A549 (cell line): Measurements from ENCODE around the gene TAF4B. TPM values are rescaled to one million over a fixed set of nuclear protein-coding genes. Genes with fewer than 3 reads are reported as not detected.

Experiments
- ATAC-seq, 2 experiments: fragments of 200-7000 bp in 1 of 2; fragments of >200 bp in 1 of 2; cut with Nextera tagmentation in 1 of 2; cut with Tn5 transposase in 1 of 2; 3 replicates each; pipeline versions ENCODE4 v1.8.0 to v1.9.1; 2018 to 2020; ENCODE audit warnings: mild to moderate bottlenecking in 1 of 2, moderate library complexity in 1 of 2
- CTCF ChIA-PET: fragments of 300-600 bp; sonication (Branson Sonifier 250); formaldehyde crosslinking; extraction: SDS; loops from one replicate; lab custom pipeline; 2021; ENCODE audit warnings: antibody characterized with exemption, inconsistent platforms; lab: Yijun Ruan, JAX
- POLR2A ChIA-PET: fragments of 350-600 bp; formaldehyde crosslinking; extraction: SDS; loops from one replicate; lab custom pipeline; 2021; ENCODE audit warnings: antibody characterized with exemption, inconsistent platforms; lab: Yijun Ruan, JAX
- DNase-seq, 2 experiments: peaks; one replicate each; pipeline versions ENCODE4 v3.0.0 to v3.0.0-alpha.2; 2011 to 2016; ENCODE audit warnings: low read depth in 1 of 2, low spot score in 1 of 2
- FAIRE-seq: peaks from 2 replicates; lab custom pipeline; 2011; peaks lifted over from hg19 to GRCh38; lab: Jason Lieb, UNC
- H3K27ac ChIP-seq, 2 experiments: fragments of >200 bp; sonication (Bioruptor Twin); formaldehyde crosslinking; 3 replicates each; pipeline ENCODE4 v1.5.1; 2016 to 2017
- H3K4me1 ChIP-seq: fragments of >200 bp; sonication (Bioruptor Twin); formaldehyde crosslinking; 3 replicates; pipeline ENCODE4 v1.6.1; 2016
- H3K4me2 ChIP-seq: fragments of >200 bp; sonication (Bioruptor Twin); formaldehyde crosslinking; 3 replicates; pipeline ENCODE4 v1.6.1; 2016
- H3K4me3 ChIP-seq: fragments of >200 bp; sonication (Bioruptor Twin); formaldehyde crosslinking; 3 replicates; pipeline ENCODE4 v1.5.1; 2016
- H3K9me3 ChIP-seq: fragments of >200 bp; sonication (Bioruptor Twin); formaldehyde crosslinking; 3 replicates; pipeline ENCODE4 v1.6.1; 2016
- FOSB ChIP-seq: fragments of 250-450 bp; sonication (Bioruptor Pico); IDR thresholded peaks from 2 replicates; pipeline ENCODE4 v1.5.0; 2020; ENCODE audit warnings: mild to moderate bottlenecking, moderate library complexity
- HEYL ChIP-seq: fragments of 250-450 bp; sonication (Bioruptor Pico); IDR thresholded peaks from 2 replicates; pipeline ENCODE4 v1.8.0; 2021; ENCODE audit warnings: mild to moderate bottlenecking, moderate library complexity
- HOXB5 ChIP-seq: fragments of 250-450 bp; sonication (Bioruptor Pico); IDR thresholded peaks from 2 replicates; pipeline ENCODE4 v1.5.0; 2020; ENCODE audit warnings: mild to moderate bottlenecking, moderate library complexity
- MAFK ChIP-seq: fragments of 450-650 bp; IDR thresholded peaks from 2 replicates; pipeline ENCODE4 v1.6.1; 2014; ENCODE audit not compliant: partially characterized antibody
- MAZ ChIP-seq: fragments of 150-350 bp; IDR thresholded peaks from 2 replicates; pipeline ENCODE4 v1.6.1; 2014; ENCODE audit warnings: antibody characterized with exemption, low read depth, low read length, borderline replicate concordance
- PHF8 ChIP-seq: fragments of 200-600 bp; sonication (generic); IDR thresholded peaks from 2 replicates; pipeline ENCODE4 v1.6.1; 2016; ENCODE audit warnings: low read depth, mild to moderate bottlenecking, antibody characterized with exemption, moderate library complexity, borderline replicate concordance
- POLR2A ChIP-seq: IDR thresholded peaks from 2 replicates; pipeline ENCODE4 v1.6.1; 2012; ENCODE audit warnings: mild to moderate bottlenecking, low read length
- SMC3 ChIP-seq: fragments of >200 bp; sonication (Bioruptor Twin); formaldehyde crosslinking; IDR thresholded peaks from 3 replicates; pipeline ENCODE4 v1.6.1; 2018; ENCODE audit warnings: inconsistent platforms
- ZC3H11A ChIP-seq: fragments of 450-650 bp; IDR thresholded peaks from 2 replicates; pipeline ENCODE4 v1.6.1; 2014; ENCODE audit warnings: antibody characterized with exemption, mild to moderate bottlenecking
- ZFP36 ChIP-seq: fragments of 450-650 bp; IDR thresholded peaks from 2 replicates; pipeline ENCODE4 v1.6.1; 2014; ENCODE audit warnings: borderline replicate concordance; ENCODE audit not compliant: partially characterized antibody
- WGBS: methylation state at CpG from one replicate; pipeline ENCODE4 v1.1.6; 2017; ENCODE audit errors: missing lambda C conversion rate; 5-methylcytosine and 5-hydroxymethylcytosine counted together
- polyA plus RNA-seq, 4 experiments: library from polyadenylated mRNA; depleted of rRNA in 3 of 4; stranded (reverse); fragments of >200 nt; fragmentation: RNase III in 1 of 4; extraction: RNeasy Plus Mini Kit Qiagen cat#74134 plus additional on column Dnase treatment in 1 of 4; gene quantifications; 2 replicates in 3 of 4; 3 replicates in 1 of 4; pipeline ENCODE4 v1.2.3, GENCODE V29; 2011 to 2017
- TF ChIP-seq, protein P1 (sequence below): IDR thresholded peaks from 2 replicates; pipeline ENCODE4 v1.6.1; 2012
- TF ChIP-seq, protein P2 (sequence below): fragments of 200-600 bp; sonication (generic); IDR thresholded peaks from 2 replicates; pipeline ENCODE4 v1.6.1; 2016; ENCODE audit warnings: antibody characterized with exemption, mild to moderate bottlenecking, moderate library complexity
- TF ChIP-seq, protein P3 (sequence below): fragments of >200 bp; sonication (Bioruptor Twin); formaldehyde crosslinking; IDR thresholded peaks from 3 replicates; pipeline ENCODE4 v1.5.1; 2016

The TAF4B gene
- polyA plus RNA-seq, 2 of the 4 experiments (the other 2 are of a cell fraction) = 2.5 to 5.6 TPM

DNA sequence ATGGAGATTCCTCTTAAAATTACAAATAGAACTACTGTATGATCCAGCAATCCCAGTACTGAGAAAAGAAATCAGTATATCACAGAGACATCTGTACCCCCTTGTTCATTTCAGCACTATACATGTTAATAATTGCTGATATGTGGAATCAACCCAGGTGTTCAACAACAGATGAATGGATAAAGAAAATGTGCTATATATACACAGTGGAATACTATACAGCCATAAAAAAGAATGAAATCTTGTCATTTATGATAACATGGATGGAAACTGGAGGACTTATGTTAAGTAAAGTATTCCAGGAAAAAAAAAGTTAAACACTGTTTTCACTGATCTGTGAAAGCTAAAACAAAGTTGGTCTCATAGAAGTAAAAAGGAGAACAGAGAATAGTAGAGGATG, 124.7 kb downstream of the TAF4B start (continued):
- TF ChIP-seq HEYL (no peak), ZFP36 (no peak)
- TF ChIP-seq, all 56 proteins: peak for 0

DNA sequence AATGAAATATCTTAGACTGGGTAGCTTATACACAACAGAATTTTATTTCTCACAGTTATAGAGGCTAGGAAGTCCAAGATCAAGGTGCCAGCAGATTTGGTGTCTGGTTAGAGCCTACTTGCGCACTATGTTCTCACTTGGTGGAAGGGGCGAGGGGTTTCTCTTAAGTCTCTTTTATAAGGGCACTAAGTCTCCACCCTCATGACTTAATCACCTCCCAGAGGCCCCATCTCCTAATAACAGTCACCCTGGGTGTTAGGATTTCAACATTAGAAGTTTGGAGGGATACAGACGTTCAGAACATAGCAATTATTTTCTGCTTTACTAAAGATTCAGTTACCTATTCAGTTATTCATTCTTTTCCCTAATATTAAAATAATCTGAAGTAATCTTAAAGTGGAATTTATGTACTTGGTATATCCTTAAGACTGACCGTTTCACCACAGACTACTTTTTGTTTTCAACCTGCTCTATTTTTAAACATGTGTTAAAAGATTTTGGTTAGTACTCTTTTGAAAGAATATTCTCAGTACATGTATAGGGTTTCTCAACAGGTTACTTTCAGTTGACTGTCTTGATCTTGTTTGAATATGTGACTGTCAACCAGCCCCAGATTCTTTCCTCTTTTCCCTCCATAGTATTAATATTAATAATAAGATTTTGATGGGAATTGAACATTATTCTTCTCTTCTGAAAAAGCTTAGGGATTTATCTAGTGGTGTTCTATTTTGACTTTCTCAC, 130.0 kb downstream of the TAF4B start:
- DNase-seq (no peak), ATAC-seq (no peak), FAIRE-seq (no peak)
- TF ChIP-seq ZC3H11A = no peak
- TF ChIP-seq POLR2A = no peak
- no peak for TF ChIP-seq MAFK
- TF ChIP-seq MAZ = no peak
- TF ChIP-seq ZFP36 = no peak
- Histone ChIP-seq H3K4me3 (no peak overlapping the region), H3K27ac (no peak overlapping the region), H3K9me3 (no peaks in the 10 kb centered on the region), H3K4me1 (no peaks in the 10 kb centered on the region), H3K4me2 (no peak overlapping the region)
- CTCF ChIA-PET = no interaction called here
- WGBS = 84% methylated on average over 4 of the region's 4 CpGs
- POLR2A ChIA-PET = no interaction called here

DNA sequence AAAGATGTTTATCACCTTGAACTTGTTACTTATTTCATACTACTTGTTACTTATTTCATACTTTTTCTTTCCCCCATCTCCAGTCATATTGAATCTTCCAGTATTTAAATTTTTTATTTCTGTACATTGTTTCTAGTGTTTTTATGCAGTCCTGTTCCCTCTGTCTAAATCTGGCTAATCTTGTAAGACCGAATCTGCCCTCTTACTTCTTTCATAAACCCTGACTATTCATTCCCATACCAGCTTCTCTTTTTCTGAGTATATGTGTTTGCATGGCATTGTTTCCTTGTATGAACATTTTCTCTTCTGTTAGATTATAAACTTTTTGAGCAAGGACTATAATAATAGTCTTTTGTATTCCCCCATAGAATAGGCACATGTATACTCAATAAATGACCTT, 131.7 kb downstream of the TAF4B start:
- DNase-seq = no peak
- ATAC-seq = no peak

DNA sequence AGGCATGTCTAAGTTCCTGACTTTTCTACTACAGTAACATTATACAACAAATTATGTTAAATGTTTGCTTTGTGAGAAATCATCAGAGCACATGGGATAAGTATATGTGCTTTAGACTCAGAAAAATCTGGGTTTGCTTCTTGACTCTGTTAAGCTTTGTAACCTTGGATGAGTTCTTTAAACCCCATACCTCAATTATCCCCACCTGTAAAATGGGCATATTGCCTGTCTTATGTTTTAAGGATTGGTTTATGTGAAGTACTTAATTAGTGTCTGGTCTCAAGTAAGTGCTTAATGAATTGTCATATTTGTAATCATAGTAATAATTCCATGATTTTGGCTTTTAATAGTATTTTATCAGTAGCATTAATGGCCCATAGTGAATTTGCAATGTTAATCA, 135.8 kb downstream of the TAF4B start:
- Histone ChIP-seq H3K4me2 (no peak overlapping the region), H3K4me3 (no peak overlapping the region), H3K9me3 (no peaks in the 10 kb centered on the region), H3K27ac (no peak overlapping the region), H3K4me1 (no peaks in the 10 kb centered on the region)
- ChIA-PET CTCF (no interaction called here), POLR2A (no interaction called here)
- TF ChIP-seq HEYL = no peak
- TF ChIP-seq MAZ = no peak
- no peak for TF ChIP-seq HOXB5 (CRISPR knock-in tag)
- no peak for TF ChIP-seq SMC3
- TF ChIP-seq, protein P1, sequence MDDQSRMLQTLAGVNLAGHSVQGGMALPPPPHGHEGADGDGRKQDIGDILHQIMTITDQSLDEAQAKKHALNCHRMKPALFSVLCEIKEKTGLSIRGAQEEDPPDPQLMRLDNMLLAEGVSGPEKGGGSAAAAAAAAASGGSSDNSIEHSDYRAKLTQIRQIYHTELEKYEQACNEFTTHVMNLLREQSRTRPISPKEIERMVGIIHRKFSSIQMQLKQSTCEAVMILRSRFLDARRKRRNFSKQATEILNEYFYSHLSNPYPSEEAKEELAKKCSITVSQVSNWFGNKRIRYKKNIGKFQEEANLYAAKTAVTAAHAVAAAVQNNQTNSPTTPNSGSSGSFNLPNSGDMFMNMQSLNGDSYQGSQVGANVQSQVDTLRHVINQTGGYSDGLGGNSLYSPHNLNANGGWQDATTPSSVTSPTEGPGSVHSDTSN = no peak
- no peak for TF ChIP-seq FOSB (CRISPR knock-in tag)
- DNase-seq (no peak), FAIRE-seq (no peak), ATAC-seq (no peak)

More for the DNA sequence above, 131.7 kb downstream of the TAF4B start:
- Histone ChIP-seq H3K27ac (no peak overlapping the region), H3K4me1 (no peaks in the 10 kb centered on the region), H3K4me3 (no peak overlapping the region), H3K9me3 (no peaks in the 10 kb centered on the region), H3K4me2 (no peak overlapping the region)
- FAIRE-seq = no peak
- ChIA-PET POLR2A (no interaction called here), CTCF (interaction anchor here (1.1 kb wide), 1 partner anchor 24 kb away, joined by 3 read pairs; no protein-coding TSS in a partner anchor)
- WGBS = 100% methylated on average over 1 of the region's 1 CpG
- TF ChIP-seq, protein P2, sequence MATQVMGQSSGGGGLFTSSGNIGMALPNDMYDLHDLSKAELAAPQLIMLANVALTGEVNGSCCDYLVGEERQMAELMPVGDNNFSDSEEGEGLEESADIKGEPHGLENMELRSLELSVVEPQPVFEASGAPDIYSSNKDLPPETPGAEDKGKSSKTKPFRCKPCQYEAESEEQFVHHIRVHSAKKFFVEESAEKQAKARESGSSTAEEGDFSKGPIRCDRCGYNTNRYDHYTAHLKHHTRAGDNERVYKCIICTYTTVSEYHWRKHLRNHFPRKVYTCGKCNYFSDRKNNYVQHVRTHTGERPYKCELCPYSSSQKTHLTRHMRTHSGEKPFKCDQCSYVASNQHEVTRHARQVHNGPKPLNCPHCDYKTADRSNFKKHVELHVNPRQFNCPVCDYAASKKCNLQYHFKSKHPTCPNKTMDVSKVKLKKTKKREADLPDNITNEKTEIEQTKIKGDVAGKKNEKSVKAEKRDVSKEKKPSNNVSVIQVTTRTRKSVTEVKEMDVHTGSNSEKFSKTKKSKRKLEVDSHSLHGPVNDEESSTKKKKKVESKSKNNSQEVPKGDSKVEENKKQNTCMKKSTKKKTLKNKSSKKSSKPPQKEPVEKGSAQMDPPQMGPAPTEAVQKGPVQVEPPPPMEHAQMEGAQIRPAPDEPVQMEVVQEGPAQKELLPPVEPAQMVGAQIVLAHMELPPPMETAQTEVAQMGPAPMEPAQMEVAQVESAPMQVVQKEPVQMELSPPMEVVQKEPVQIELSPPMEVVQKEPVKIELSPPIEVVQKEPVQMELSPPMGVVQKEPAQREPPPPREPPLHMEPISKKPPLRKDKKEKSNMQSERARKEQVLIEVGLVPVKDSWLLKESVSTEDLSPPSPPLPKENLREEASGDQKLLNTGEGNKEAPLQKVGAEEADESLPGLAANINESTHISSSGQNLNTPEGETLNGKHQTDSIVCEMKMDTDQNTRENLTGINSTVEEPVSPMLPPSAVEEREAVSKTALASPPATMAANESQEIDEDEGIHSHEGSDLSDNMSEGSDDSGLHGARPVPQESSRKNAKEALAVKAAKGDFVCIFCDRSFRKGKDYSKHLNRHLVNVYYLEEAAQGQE = no peak
- no peak for TF ChIP-seq PHF8
- TF ChIP-seq, protein P3, sequence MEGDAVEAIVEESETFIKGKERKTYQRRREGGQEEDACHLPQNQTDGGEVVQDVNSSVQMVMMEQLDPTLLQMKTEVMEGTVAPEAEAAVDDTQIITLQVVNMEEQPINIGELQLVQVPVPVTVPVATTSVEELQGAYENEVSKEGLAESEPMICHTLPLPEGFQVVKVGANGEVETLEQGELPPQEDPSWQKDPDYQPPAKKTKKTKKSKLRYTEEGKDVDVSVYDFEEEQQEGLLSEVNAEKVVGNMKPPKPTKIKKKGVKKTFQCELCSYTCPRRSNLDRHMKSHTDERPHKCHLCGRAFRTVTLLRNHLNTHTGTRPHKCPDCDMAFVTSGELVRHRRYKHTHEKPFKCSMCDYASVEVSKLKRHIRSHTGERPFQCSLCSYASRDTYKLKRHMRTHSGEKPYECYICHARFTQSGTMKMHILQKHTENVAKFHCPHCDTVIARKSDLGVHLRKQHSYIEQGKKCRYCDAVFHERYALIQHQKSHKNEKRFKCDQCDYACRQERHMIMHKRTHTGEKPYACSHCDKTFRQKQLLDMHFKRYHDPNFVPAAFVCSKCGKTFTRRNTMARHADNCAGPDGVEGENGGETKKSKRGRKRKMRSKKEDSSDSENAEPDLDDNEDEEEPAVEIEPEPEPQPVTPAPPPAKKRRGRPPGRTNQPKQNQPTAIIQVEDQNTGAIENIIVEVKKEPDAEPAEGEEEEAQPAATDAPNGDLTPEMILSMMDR = no peak
- no peak for TF ChIP-seq HOXB5 (CRISPR knock-in tag)
- TF ChIP-seq, all 56 proteins: peak for 0
